Fibroblast of pulmonary artery (primary cell): ENCODE measurements around the gene TJP2.

ENCODE experiments used
- DNase-seq: peaks from one replicate; pipeline ENCODE4 v3.0.0-alpha.2; 2010; ENCODE audit warnings: low read depth
- H3K4me3 ChIP-seq: replicated peaks from 2 replicates; pipeline ENCODE4 v1.5.1; 2011; ENCODE audit warnings: low read depth, mild to moderate bottlenecking, control low read depth, low read length, moderate library complexity
- CTCF ChIP-seq: IDR thresholded peaks from 2 replicates; pipeline ENCODE4 v1.5.1; 2011; ENCODE audit warnings: mild to moderate bottlenecking, control low read depth, low read length, inconsistent platforms; ENCODE audit errors: missing control alignments

Gene TJP2

DNA sequence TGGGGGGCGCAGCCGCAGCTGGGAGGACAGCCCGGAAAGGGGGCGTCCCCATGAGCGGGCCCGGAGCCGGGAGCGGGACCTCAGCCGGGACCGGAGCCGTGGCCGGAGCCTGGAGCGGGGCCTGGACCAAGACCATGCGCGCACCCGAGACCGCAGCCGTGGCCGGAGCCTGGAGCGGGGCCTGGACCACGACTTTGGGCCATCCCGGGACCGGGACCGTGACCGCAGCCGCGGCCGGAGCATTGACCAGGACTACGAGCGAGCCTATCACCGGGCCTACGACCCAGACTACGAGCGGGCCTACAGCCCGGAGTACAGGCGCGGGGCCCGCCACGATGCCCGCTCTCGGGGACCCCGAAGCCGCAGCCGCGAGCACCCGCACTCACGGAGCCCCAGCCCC, 47.0 kb downstream of the TJP2 start:
- TF ChIP-seq CTCF: no peak
- no peak for DNase-seq
- no peak overlapping the region for H3K4me3 ChIP-seq

- no peak for TF ChIP-seq CTCF
- no peak for DNase-seq
- no peak overlapping the region for H3K4me3 ChIP-seq
Observed at GRCh38 chr9:69222970-69223369, 48.9 kb downstream of the TJP2 start.

GRCh38 chr9:69223605-69224004, 49.5 kb downstream of the TJP2 start:
- peak; percentile 80 for DNase-seq
- peak; percentile 89 for TF ChIP-seq CTCF
- no peak overlapping the region for H3K4me3 ChIP-seq

GRCh38 chr9:69229367-69229766, 55.3 kb downstream of the TJP2 start:
- no peak for DNase-seq
- no peak for TF ChIP-seq CTCF
- H3K4me3 ChIP-seq: no peak overlapping the region

GRCh38 chr9:69232135-69232534, 58.1 kb downstream of the TJP2 start:
- no peak overlapping the region for H3K4me3 ChIP-seq
- DNase-seq: no peak
- TF ChIP-seq CTCF: no peak

GRCh38 chr9:69234683-69235082, 60.6 kb downstream of the TJP2 start:
- DNase-seq: no peak
- TF ChIP-seq CTCF: no peak
- no peak overlapping the region for H3K4me3 ChIP-seq

- DNase-seq: no peak
- H3K4me3 ChIP-seq: no peak overlapping the region
- no peak for TF ChIP-seq CTCF
Observed at GRCh38 chr9:69236188-69236587, 62.1 kb downstream of the TJP2 start.
